ENCODE results near the gene DPY19L2.
"Not testable (repeated sequence)": the region's sequence is repeated elsewhere in the genome, so short reads cannot be mapped to it uniquely, and the experiment has no call there.

The DPY19L2 gene

GRCh38 chr12:63663005-63663404, 5.3 kb downstream of the DPY19L2 start:
- not testable (repeated sequence) for DNase-seq (ENCODE audit: low read depth)

DNA sequence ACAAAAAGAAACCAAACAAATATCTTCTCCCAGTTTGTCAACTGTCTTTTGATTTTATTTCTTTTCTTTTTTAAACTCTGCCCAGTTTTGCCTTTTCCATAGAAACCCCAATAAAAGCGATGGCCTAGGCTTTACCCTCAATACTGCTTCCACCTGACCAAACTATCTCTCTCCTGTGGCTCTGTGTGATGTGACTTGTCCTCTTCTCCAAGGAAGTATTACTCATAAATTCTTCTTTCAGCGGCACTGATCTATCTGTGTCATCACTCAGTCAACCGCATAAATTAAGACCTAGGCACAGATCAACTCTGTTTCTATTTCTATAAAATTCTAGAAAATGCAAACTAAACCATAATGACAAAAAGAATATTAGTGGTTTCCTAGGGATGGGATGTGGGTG, 9.8 kb downstream of the DPY19L2 start:
- not testable (repeated sequence) for DNase-seq (ENCODE audit: low read depth)

DNA sequence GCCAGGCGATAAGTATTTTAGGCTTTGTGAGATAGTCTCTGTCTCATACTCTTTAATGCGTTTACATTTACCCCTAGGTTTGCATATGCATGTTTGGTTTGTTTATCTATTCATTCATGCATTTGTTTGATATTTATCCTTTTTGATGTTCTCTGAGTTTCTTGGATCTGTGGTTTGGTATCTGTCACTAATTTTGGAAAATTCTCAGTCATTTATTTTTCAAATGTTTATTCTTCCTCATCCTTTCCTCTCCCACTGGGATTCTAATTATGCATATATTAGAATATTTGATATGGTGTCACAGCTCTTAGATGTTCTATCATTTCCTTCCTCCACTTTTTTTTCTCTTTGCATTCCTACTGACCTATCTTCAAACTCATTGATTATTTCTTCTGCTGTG, 11.9 kb downstream of the DPY19L2 start:
- DNase-seq (ENCODE audit: low read depth) = not testable (repeated sequence)

DNA sequence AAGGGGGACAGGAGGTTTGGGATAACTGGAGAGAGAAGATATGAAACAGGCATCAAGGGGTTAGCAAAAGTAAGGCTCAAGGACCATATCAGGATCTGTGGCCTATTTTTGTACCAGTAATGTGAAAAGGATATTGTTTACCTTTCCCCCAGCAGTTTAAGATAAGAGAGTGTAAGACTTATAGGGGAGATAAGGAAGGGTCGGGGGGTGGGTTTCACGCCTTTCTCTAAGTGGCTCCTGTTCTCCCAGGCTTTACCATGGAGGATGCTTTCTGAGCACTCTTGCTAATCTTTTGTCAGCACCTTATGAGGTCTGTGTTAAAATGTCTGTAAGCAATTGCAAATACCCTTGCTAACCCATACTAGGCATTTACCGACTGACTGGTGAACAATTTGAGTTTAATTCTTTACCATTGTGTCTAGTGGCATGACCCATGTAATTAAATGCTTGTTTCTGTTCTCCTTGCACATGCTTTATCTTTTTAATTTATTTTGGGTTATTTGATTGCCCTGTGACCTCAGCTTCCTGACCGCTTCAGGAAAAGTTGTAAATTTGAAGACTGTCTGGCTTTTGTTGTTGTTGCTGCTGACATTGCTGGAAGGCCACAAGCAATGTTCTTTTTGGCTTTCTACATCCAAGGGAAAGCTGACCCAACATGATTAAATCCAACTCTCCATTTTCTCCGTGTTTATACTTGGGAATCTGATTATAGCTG, 12.6 kb downstream of the DPY19L2 start:
- not testable (repeated sequence) for DNase-seq (ENCODE audit: low read depth)

GRCh38 chr12:63654481-63654880, 13.8 kb downstream of the DPY19L2 start:
- DNase-seq (ENCODE audit: low read depth) = not testable (repeated sequence)

DNA sequence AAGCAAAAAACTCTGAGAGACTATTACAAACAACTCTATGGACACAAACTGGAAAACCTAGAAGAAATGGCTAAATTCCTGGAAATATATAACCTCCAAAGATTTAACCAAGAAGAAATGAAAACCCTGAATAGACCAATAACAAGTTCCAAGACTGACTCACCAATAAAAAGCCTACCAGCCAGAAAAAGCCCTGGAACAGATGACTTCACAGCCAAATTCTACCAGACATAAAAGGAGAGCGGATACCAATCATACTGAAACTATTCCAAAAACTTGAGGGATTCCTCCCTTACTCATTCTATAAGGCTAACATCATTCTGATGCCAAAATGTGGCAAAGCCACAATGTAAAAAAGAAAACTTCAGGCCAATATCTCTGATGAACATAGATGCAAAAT, 18.8 kb downstream of the DPY19L2 start:
- DNase-seq (ENCODE audit: low read depth) = peak; percentile 2

- peak; percentile 10 for DNase-seq (ENCODE audit: low read depth)
These were observed 24.7 kb downstream of the DPY19L2 start for GRCh38 chr12:63643381-63644140.

GRCh38 chr12:63624258-63624657, 44.0 kb downstream of the DPY19L2 start:
- not testable (repeated sequence) for DNase-seq (ENCODE audit: low read depth)

- DNase-seq (ENCODE audit: low read depth) = not testable (repeated sequence)
These were observed 52.7 kb downstream of the DPY19L2 start for GRCh38 chr12:63615544-63615943.

DNA sequence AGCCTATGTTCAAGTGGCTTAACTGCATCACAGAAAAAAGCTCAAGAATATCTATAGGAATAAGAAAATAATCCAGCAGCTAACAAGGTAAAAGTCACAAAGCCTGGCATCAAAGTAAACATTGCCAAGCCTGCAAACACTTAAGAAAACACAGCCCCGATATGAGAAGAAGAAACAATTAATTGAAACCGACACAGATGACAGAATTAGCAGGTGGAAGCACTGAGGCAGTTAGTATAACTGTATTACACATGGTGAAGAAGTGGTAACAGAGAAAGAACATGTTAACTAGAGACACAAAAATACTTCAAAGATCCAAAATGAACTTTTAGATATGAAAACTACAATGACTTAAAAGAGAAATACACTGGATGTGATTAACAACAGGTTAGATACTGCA, 57.0 kb downstream of the DPY19L2 start:
- not testable (repeated sequence) for DNase-seq (ENCODE audit: low read depth)

GRCh38 chr12:63609281-63609680, 59.0 kb downstream of the DPY19L2 start:
- DNase-seq (ENCODE audit: low read depth) = not testable (repeated sequence)

GRCh38 chr12:63604985-63605384, 63.3 kb downstream of the DPY19L2 start:
- DNase-seq (ENCODE audit: low read depth) = not testable (repeated sequence)

- not testable (repeated sequence) for DNase-seq (ENCODE audit: low read depth)
These were observed 73.5 kb downstream of the DPY19L2 start for GRCh38 chr12:63594828-63595227.

GRCh38 chr12:63584426-63584825, 83.9 kb downstream of the DPY19L2 start:
- DNase-seq (ENCODE audit: low read depth) = not testable (repeated sequence)

DNA sequence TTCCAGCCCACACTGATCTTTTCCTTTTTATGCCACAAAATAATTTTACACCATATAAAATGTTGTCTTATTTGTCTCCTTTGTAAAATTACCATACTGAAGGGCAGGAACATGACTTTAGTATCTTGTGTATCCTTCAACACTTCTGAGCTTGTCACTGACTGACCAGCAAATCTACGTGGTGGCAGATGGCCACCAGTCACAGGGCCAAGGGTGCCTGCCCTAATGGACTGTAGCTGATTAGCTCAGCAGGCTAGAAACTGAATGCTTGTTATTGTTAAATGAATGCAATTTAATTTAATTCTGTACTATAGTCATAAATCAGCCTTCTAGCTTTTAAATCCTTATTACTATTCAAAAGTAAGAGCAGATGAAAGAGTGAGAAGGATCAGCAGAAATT, 85.0 kb downstream of the DPY19L2 start:
- not testable (repeated sequence) for DNase-seq (ENCODE audit: low read depth)

DNA sequence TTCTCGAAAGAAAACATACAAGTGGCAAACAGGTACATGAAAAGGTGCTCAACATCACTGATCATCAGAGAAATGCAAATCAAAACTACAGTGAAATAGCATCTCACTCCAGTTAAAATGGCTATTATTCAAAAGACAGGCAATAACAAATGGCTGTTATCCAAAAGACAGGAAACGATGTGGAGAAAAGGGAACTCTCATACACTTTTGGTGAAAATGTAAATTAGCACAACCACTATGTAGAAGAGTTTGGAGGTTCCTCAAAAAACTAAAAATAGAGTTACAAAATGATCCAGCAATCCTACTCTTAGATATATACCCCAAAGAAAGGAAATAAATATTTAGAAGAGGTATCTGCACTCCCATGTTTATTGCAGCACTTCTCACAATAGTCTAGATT, 90.7 kb downstream of the DPY19L2 start:
- DNase-seq (ENCODE audit: low read depth) = not testable (repeated sequence)

DNA sequence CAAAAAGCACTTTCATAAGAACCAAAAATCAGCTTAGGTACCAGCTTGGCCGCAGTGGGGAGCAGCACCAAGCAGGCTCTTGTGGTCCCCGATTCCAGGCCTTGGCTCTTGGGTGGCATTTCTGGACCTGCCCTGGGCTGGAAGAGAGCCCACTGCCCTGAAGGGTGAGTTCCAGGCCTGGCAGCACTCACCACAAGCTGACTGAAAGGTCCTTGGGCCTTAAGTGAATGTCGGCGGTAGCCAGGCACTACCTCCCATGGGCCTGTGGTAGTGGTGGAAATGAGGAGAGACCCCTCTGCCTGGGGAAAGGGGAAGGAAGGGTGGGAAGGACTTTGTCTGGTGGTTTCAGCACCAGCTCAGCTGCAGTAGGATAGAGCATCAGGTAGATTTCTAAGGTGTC, 96.3 kb downstream of the DPY19L2 start:
- not testable (repeated sequence) for DNase-seq (ENCODE audit: low read depth)

- not testable (repeated sequence) for DNase-seq (ENCODE audit: low read depth)
These were observed 109.8 kb downstream of the DPY19L2 start for GRCh38 chr12:63558445-63558844.

DNA sequence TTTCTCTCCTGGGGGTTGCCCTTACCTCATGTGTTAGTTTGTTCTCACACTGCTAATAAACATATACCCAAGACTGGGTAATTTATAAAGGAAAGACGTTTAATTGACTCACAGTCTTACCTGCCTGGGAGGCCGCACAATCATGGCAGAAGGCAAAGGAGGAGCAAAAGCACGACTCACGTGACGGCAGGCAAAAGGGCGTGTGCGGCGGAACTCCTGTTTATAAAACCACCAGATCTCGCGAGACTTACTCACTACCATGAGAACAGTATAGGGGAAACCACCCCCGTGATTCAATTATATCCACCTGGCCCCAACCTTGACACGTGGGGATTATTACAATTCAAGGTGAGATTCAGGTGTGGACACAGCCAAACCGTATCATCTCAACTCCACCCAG, 116.9 kb downstream of the DPY19L2 start:
- DNase-seq (ENCODE audit: low read depth) = not testable (repeated sequence)

- DNase-seq (ENCODE audit: low read depth) = not testable (repeated sequence)
These were observed 119.3 kb downstream of the DPY19L2 start for GRCh38 chr12:63549034-63549433.

DNA sequence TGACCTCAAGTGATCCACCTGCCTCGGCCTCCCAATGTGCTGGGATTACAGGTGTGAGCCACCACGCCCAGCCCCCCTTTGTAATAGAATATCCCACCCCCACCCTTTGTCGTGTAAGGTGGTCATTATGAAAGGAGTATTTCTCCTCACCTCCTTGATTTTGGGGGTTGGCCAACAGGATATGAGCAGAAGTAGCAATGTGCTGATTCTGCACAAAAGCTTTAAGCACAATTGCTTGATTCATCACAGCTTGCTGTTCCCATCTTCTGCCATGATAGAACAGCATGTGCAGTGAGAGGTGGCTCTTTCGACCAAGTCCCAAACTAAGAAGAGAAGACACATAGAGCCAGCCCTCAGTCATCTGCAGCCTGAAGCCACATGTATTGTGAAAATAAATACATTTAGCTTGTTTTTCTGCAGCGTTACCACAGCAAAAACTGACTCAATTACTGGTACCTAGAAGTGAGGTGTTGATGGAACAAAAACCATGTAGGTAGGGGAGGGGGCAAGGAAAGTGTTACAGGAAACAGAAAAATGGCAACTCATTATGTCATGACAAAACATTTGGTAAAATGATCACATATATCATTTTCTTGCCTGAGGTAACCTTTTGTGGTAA, 122.9 kb downstream of the DPY19L2 start:
- DNase-seq (ENCODE audit: low read depth) = not testable (repeated sequence)

- DNase-seq (ENCODE audit: low read depth) = not testable (repeated sequence)
These were observed 129.6 kb downstream of the DPY19L2 start for GRCh38 chr12:63538656-63539055.

DNA sequence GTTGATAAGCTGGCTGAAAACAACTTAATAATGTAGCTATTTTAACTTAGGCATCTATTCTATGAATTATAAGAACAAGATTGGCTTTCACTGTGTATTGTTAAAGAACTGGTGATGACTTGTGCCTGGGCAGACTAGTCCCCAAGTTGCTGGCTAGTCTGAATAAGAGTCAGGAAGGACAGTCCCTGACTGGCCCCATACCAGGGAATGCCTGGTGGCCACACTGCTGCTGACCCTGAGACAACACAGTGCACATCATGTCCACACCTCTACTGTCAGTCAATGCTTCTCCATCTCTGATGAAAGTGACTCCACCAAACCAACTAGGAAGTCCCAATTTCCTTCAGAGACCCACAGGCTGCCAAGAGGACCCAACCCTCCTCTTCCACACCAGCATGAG, 130.5 kb downstream of the DPY19L2 start:
- not testable (repeated sequence) for DNase-seq (ENCODE audit: low read depth)

Measured in fibroblast of gingiva (primary cell).